H9 (cell line): ENCODE measurements around the gene TNFSF9. TPM values are rescaled to one million over a fixed set of nuclear protein-coding genes. Genes with fewer than 3 reads are reported as not detected.

ENCODE experiments used
- DNase-seq: peaks from one replicate; pipeline ENCODE4 v3.0.0-alpha.2; 2017
- H2AFZ ChIP-seq: one replicate; pipeline ENCODE4 v1.6.1; 2013; ENCODE audit warnings: mild to moderate bottlenecking, low read length, control low read depth, moderate library complexity
- H2AK5ac ChIP-seq: 2 replicates; pipeline ENCODE4 v1.6.1; 2013; ENCODE audit warnings: low read length, control low read depth, mixed read lengths; ENCODE audit not compliant: insufficient read length
- H2BK120ac ChIP-seq: one replicate; pipeline ENCODE4 v1.6.1; 2013; ENCODE audit warnings: low read depth, mild to moderate bottlenecking, low read length, control low read depth, inconsistent platforms; ENCODE audit not compliant: poor library complexity, severe bottlenecking
- H2BK12ac ChIP-seq: 2 replicates; pipeline ENCODE4 v1.6.1; 2013; ENCODE audit warnings: low read length, control low read depth, mixed read lengths, low read depth; ENCODE audit not compliant: insufficient read length
- H2BK15ac ChIP-seq: 2 replicates; pipeline ENCODE4 v1.6.1; 2013; ENCODE audit warnings: low read depth, low read length, control low read depth
- H2BK20ac ChIP-seq: one replicate; pipeline ENCODE4 v1.6.1; 2013; ENCODE audit warnings: low read depth, mild to moderate bottlenecking, low read length, control low read depth, inconsistent platforms; ENCODE audit not compliant: poor library complexity, severe bottlenecking
- H2BK5ac ChIP-seq: 2 replicates; pipeline ENCODE4 v1.6.1; 2013; ENCODE audit warnings: low read length, control low read depth, mixed read lengths; ENCODE audit not compliant: insufficient read length
- H3K14ac ChIP-seq: 2 replicates; pipeline ENCODE4 v1.6.1; 2013; ENCODE audit warnings: low read length, control low read depth; ENCODE audit not compliant: insufficient read depth
- H3K18ac ChIP-seq: 2 replicates; pipeline ENCODE4 v1.6.1; 2013; ENCODE audit warnings: low read depth, mild to moderate bottlenecking, mixed read lengths, low read length, control low read depth; ENCODE audit not compliant: insufficient read length
- H3K23ac ChIP-seq: 2 replicates; pipeline ENCODE4 v1.6.1; 2013; ENCODE audit warnings: low read length, control low read depth, mixed read lengths, low read depth; ENCODE audit not compliant: insufficient read length
- H3K23me2 ChIP-seq: 2 replicates; pipeline ENCODE4 v1.6.1; 2013; ENCODE audit warnings: low read depth, mild to moderate bottlenecking, mixed read lengths, low read length, control low read depth; ENCODE audit not compliant: insufficient read length, poor library complexity, severe bottlenecking
- H3K27ac ChIP-seq: 2 replicates; pipeline ENCODE4 v1.5.1; 2013; ENCODE audit warnings: low read length, control low read depth, mixed read lengths, low read depth; ENCODE audit not compliant: insufficient read length
- H3K27me3 ChIP-seq: 2 replicates; pipeline ENCODE4 v1.6.1; 2013; ENCODE audit warnings: low read length, control low read depth, inconsistent platforms; ENCODE audit not compliant: insufficient read depth
- H3K4ac ChIP-seq: 2 replicates; pipeline ENCODE4 v1.6.1; 2013; ENCODE audit warnings: low read depth, mild to moderate bottlenecking, control low read depth, inconsistent platforms, low read length, moderate library complexity
- H3K4me1 ChIP-seq: 2 replicates; pipeline ENCODE4 v1.6.1; 2013; ENCODE audit warnings: low read length, control low read depth, inconsistent platforms; ENCODE audit not compliant: insufficient read depth
- H3K4me2 ChIP-seq: 2 replicates; pipeline ENCODE4 v1.6.1; 2013; ENCODE audit warnings: low read length, control low read depth, mixed read lengths; ENCODE audit not compliant: insufficient read length, insufficient read depth
- H3K56ac ChIP-seq: 2 replicates; pipeline ENCODE4 v1.6.1; 2013; ENCODE audit warnings: low read depth, mild to moderate bottlenecking, mixed read lengths, low read length, control low read depth; ENCODE audit not compliant: insufficient read length
- H3K79me1 ChIP-seq: 2 replicates; pipeline ENCODE4 v1.6.1; 2013; ENCODE audit warnings: low read depth, mild to moderate bottlenecking, moderate library complexity, low read length, control low read depth, inconsistent platforms; ENCODE audit not compliant: insufficient read depth, poor library complexity, severe bottlenecking
- H3K79me2 ChIP-seq: 2 replicates; pipeline ENCODE4 v1.6.1; 2013; ENCODE audit warnings: low read length, control low read depth, inconsistent platforms; ENCODE audit not compliant: insufficient read depth
- H3K9ac ChIP-seq: 2 replicates; pipeline ENCODE4 v1.6.1; 2013; ENCODE audit warnings: low read length, control low read depth, mixed read lengths; ENCODE audit not compliant: insufficient read length; ENCODE audit errors: extremely low read depth
- H3K9me3 ChIP-seq: one replicate; pipeline ENCODE4 v1.6.1; 2013; ENCODE audit warnings: low read depth, low read length, inconsistent platforms; ENCODE audit not compliant: control insufficient read depth
- H3T11ph ChIP-seq: one replicate; pipeline ENCODE4 v1.6.1; 2013; ENCODE audit warnings: mild to moderate bottlenecking, low read length, control low read depth, inconsistent platforms
- H4K20me1 ChIP-seq: one replicate; pipeline ENCODE4 v1.6.1; 2013; ENCODE audit not compliant: control insufficient read depth, insufficient read length, insufficient read depth
- H4K5ac ChIP-seq: 2 replicates; pipeline ENCODE4 v1.6.1; 2013; ENCODE audit warnings: low read depth, mild to moderate bottlenecking, mixed read lengths, low read length, control low read depth; ENCODE audit not compliant: insufficient read length
- H4K8ac ChIP-seq: replicated peaks from 2 replicates; pipeline ENCODE4 v1.6.1; 2013; ENCODE audit warnings: low read length, control low read depth, mixed read lengths, low read depth; ENCODE audit not compliant: insufficient read length
- H4K91ac ChIP-seq: 2 replicates; pipeline ENCODE4 v1.6.1; 2013; ENCODE audit warnings: low read depth, mild to moderate bottlenecking, moderate library complexity, mixed read lengths, low read length, control low read depth; ENCODE audit not compliant: insufficient read length
- H3K27ac Mint-ChIP-seq, 3 experiments: 2 replicates in 2 of 3; 3 replicates in 1 of 3; pipeline ENCODE4 v1.8.0; 2020 to 2021; ENCODE audit warnings: mixed read lengths in 3 of 3, mild to moderate bottlenecking in 1 of 3, moderate library complexity in 1 of 3
- H3K27me3 Mint-ChIP-seq: 2 replicates; pipeline ENCODE4 v1.8.0; 2021; ENCODE audit warnings: low read depth, mild to moderate bottlenecking, moderate library complexity, mixed read lengths
- H3K36me3 Mint-ChIP-seq, 3 experiments: 2 replicates in 2 of 3; 3 replicates in 1 of 3; pipeline ENCODE4 v1.8.0; 2020 to 2021; ENCODE audit warnings: low read depth in 3 of 3, mixed read lengths in 3 of 3; ENCODE audit not compliant: insufficient read depth in 1 of 3
- H3K4me1 Mint-ChIP-seq, 2 experiments: 2 replicates each; pipeline ENCODE4 v1.8.0; 2020; ENCODE audit warnings: mixed read lengths in 2 of 2
- H3K4me3 Mint-ChIP-seq, 2 experiments: 2 replicates in 1 of 2; 3 replicates in 1 of 2; pipeline ENCODE4 v1.8.0; 2020 to 2021; ENCODE audit warnings: mild to moderate bottlenecking in 2 of 2, mixed read lengths in 2 of 2, moderate library complexity in 1 of 2
- H3K9me3 Mint-ChIP-seq, 2 experiments: 2 replicates in 1 of 2; 3 replicates in 1 of 2; pipeline ENCODE4 v1.8.0; 2020; ENCODE audit warnings: mild to moderate bottlenecking in 2 of 2, mixed read lengths in 2 of 2, moderate library complexity in 1 of 2
- WGBS: extraction: QIAGEN DNeasy Blood & Tissue Kit; methylation state at CpG from one replicate; pipeline ENCODE4 v1.1.7; 2013; ENCODE audit warnings: missing lambda C conversion rate, low lambda C conversion rate, mixed read lengths; ENCODE audit not compliant: insufficient read length; ENCODE audit errors: extremely low coverage; 5-methylcytosine and 5-hydroxymethylcytosine counted together
- total RNA-seq: library from RNA; stranded (reverse); gene quantifications from 2 replicates; pipeline ENCODE4 v1.2.1, GENCODE V29; 2021
- TF ChIP-seq, protein P1 (sequence below): fragments of 200-600 bp; sonication (generic); conservative IDR thresholded peaks from 3 replicates; pipeline ENCODE4 v1.8.0; 2021; ENCODE audit warnings: antibody characterized with exemption, mild to moderate bottlenecking

TNFSF9 gene
- total RNA-seq, 1 experiment from 2014 or later = 1.9 TPM

DNA sequence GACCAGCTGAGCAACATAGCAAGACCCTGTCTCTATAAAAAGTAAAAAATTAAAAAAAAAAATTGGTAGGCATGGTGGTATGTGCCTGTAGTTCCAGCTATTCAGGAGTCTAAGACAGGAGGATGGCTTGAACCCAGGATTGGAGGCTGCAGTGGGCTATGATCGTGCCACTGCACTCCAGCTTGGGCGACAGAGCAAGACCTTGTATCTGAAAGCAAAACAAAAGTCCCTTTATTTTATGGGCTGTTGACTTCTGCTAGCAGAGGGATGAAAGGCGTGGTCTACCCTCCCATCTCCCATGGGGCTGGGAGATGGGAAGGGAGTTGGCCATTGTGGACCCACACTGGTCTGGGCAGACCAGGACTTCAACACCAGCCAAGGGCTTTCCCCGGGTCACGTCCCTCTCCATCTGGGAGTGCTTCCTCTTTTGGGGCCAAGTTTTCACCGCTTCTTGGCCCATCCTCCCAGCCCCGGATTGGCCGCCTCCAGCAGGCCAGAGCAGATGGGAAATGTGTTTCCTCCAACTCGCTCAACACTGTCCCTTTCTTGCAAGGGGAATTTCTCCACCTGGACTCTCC lies 2.2 kb upstream of the TNFSF9 start:
- no peak overlapping the region for H3K56ac ChIP-seq
- H2BK120ac ChIP-seq = no peak overlapping the region
- Mint-ChIP-seq H3K27me3 (peaks cover 48% of the 10 kb centered on the region), H3K4me3 (no peak overlapping the region), H3K9me3 (peaks cover 0 to 4% of the 10 kb centered on the region in 2 experiments; a peak in 2 of 5 replicates), H3K27ac (no peak overlapping the region), H3K4me1 (peaks cover 25 to 34% of the 10 kb centered on the region in 2 experiments), H3K36me3 (no peaks in the 10 kb centered on the region)
- H2BK20ac ChIP-seq = no peak overlapping the region
- H3K14ac ChIP-seq = no peak overlapping the region
- no peak overlapping the region for H3K27ac ChIP-seq
- TF ChIP-seq, protein P1, sequence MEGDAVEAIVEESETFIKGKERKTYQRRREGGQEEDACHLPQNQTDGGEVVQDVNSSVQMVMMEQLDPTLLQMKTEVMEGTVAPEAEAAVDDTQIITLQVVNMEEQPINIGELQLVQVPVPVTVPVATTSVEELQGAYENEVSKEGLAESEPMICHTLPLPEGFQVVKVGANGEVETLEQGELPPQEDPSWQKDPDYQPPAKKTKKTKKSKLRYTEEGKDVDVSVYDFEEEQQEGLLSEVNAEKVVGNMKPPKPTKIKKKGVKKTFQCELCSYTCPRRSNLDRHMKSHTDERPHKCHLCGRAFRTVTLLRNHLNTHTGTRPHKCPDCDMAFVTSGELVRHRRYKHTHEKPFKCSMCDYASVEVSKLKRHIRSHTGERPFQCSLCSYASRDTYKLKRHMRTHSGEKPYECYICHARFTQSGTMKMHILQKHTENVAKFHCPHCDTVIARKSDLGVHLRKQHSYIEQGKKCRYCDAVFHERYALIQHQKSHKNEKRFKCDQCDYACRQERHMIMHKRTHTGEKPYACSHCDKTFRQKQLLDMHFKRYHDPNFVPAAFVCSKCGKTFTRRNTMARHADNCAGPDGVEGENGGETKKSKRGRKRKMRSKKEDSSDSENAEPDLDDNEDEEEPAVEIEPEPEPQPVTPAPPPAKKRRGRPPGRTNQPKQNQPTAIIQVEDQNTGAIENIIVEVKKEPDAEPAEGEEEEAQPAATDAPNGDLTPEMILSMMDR = no peak
- H4K91ac ChIP-seq = no peak overlapping the region
- H3K4me2 ChIP-seq = no peak overlapping the region
- H2BK5ac ChIP-seq = no peak overlapping the region
- no peaks in the 10 kb centered on the region for H3K9me3 ChIP-seq
- no peak overlapping the region for H3K23ac ChIP-seq
- H3K18ac ChIP-seq = no peak overlapping the region
- peaks cover 13% of the 10 kb centered on the region; the same call in 1 of the 2 replicates for H3K27me3 ChIP-seq
- no peaks in the 10 kb centered on the region for H3K79me1 ChIP-seq
- H4K8ac ChIP-seq = no peak overlapping the region
- H3T11ph ChIP-seq = no peak overlapping the region
- DNase-seq = no peak
- H3K4ac ChIP-seq = no peak overlapping the region
- H3K4me1 ChIP-seq = peaks cover 6% of the 10 kb centered on the region; the same call in 1 of the 2 replicates
- H4K20me1 ChIP-seq = no peaks in the 10 kb centered on the region
- H3K23me2 ChIP-seq = peaks cover 18% of the 10 kb centered on the region
- no CpG with 5 or more reads among the region's 9 CpGs for WGBS
- H4K5ac ChIP-seq = no peak overlapping the region
- no peak overlapping the region for H2AK5ac ChIP-seq
- no peak overlapping the region for H2BK15ac ChIP-seq
- no peak overlapping the region for H2BK12ac ChIP-seq
- H3K79me2 ChIP-seq = no peaks in the 10 kb centered on the region
- no peak overlapping the region for H2AFZ ChIP-seq
- H3K9ac ChIP-seq = no peak overlapping the region
